Parathyroid adenoma (tissue), 2 donors: ENCODE measurements around the gene SYNPO2.

Source experiments
- H2AFZ ChIP-seq: fragments of 300-600 bp; sonication (generic); one replicate; pipeline ENCODE4 v1.7.0; 2017; ENCODE audit warnings: antibody characterized with exemption, mild to moderate bottlenecking
- H3K27ac ChIP-seq: fragments of 300-600 bp; sonication (generic); one replicate; pipeline ENCODE4 v1.7.0; 2017
- H3K27me3 ChIP-seq: fragments of 300-600 bp; sonication (generic); one replicate; pipeline ENCODE4 v1.7.0; 2017; ENCODE audit warnings: low read length; ENCODE audit not compliant: control insufficient read depth, insufficient read depth
- H3K36me3 ChIP-seq: fragments of 300-600 bp; sonication (generic); one replicate; pipeline ENCODE4 v1.7.0; 2017; ENCODE audit warnings: low read length; ENCODE audit not compliant: control insufficient read depth, insufficient read depth
- H3K4me1 ChIP-seq: fragments of 300-600 bp; sonication (generic); one replicate; pipeline ENCODE4 v1.7.0; 2017; ENCODE audit warnings: control low read depth
- H3K4me2 ChIP-seq: fragments of 300-600 bp; sonication (generic); one replicate; pipeline ENCODE4 v1.7.0; 2017; ENCODE audit warnings: low read length
- H3K4me3 ChIP-seq: fragments of 300-600 bp; sonication (generic); one replicate; pipeline ENCODE4 v1.7.0; 2017; ENCODE audit warnings: low read depth, low read length
- H3K79me2 ChIP-seq: fragments of 300-600 bp; sonication (generic); one replicate; pipeline ENCODE4 v1.7.0; 2017; ENCODE audit warnings: control low read depth
- H3K9ac ChIP-seq: fragments of 300-600 bp; sonication (generic); one replicate; pipeline ENCODE4 v1.7.0; 2017; ENCODE audit warnings: mild to moderate bottlenecking
- H3K9me3 ChIP-seq: fragments of 300-600 bp; sonication (generic); one replicate; pipeline ENCODE4 v1.7.0; 2017; ENCODE audit warnings: low read length; ENCODE audit not compliant: control insufficient read depth
- CTCF ChIP-seq: fragments of 300-600 bp; sonication (generic); IDR thresholded peaks from one replicate; pipeline ENCODE4 v1.7.0; 2017; ENCODE audit warnings: antibody characterized with exemption, mild to moderate bottlenecking
- donor health status: primary hyperparathyroidism.

Gene SYNPO2

GRCh38 chr4:119024102-119024501 is 135.4 kb downstream of the SYNPO2 start:
- Histone ChIP-seq H3K4me3 (no peak overlapping the region), H3K9ac (no peak overlapping the region), H3K27me3 (no peaks in the 10 kb centered on the region), H3K79me2 (no peaks in the 10 kb centered on the region), H3K9me3 (no peaks in the 10 kb centered on the region), H3K27ac (no peak overlapping the region), H3K36me3 (no peaks in the 10 kb centered on the region), H3K4me2 (no peak overlapping the region), H2AFZ (no peak overlapping the region), H3K4me1 (no peaks in the 10 kb centered on the region)
- no peak for TF ChIP-seq CTCF

- Histone ChIP-seq H3K27ac (peak overlapping the region; percentile 42), H3K4me1 (no peaks in the 10 kb centered on the region)
Observed at GRCh38 chr4:119025420-119025819, 136.8 kb downstream of the SYNPO2 start.

GRCh38 chr4:119025916-119026661 is 137.4 kb downstream of the SYNPO2 start:
- H3K9ac ChIP-seq, result no peak overlapping the region
- H3K79me2 ChIP-seq, result no peaks in the 10 kb centered on the region
- H3K4me1 ChIP-seq, result no peaks in the 10 kb centered on the region
- peak overlapping the region; percentile 13 for H3K4me2 ChIP-seq
- TF ChIP-seq CTCF, result no peak
- H3K27me3 ChIP-seq, result no peaks in the 10 kb centered on the region
- H3K36me3 ChIP-seq, result no peaks in the 10 kb centered on the region
- H2AFZ ChIP-seq, result no peak overlapping the region
- H3K9me3 ChIP-seq, result no peaks in the 10 kb centered on the region
- no peak overlapping the region for H3K4me3 ChIP-seq
- peak overlapping the region; percentile 42 for H3K27ac ChIP-seq

More at GRCh38 chr4:119025420-119025819, 136.8 kb downstream of the SYNPO2 start:
- no peak overlapping the region for H3K4me3 ChIP-seq
- no peaks in the 10 kb centered on the region for H3K36me3 ChIP-seq
- no peaks in the 10 kb centered on the region for H3K27me3 ChIP-seq
- no peaks in the 10 kb centered on the region for H3K79me2 ChIP-seq
- no peak for TF ChIP-seq CTCF
- H2AFZ ChIP-seq, result no peak overlapping the region
- no peak overlapping the region for H3K9ac ChIP-seq
- H3K9me3 ChIP-seq, result no peaks in the 10 kb centered on the region
- peak overlapping the region; percentile 13 for H3K4me2 ChIP-seq

- H3K27me3 ChIP-seq, result no peaks in the 10 kb centered on the region
- H3K27ac ChIP-seq, result no peak overlapping the region
- no peak overlapping the region for H2AFZ ChIP-seq
- H3K9me3 ChIP-seq, result no peaks in the 10 kb centered on the region
- no peaks in the 10 kb centered on the region for H3K36me3 ChIP-seq
- no peak overlapping the region for H3K4me2 ChIP-seq
- no peak overlapping the region for H3K4me3 ChIP-seq
- no peaks in the 10 kb centered on the region for H3K4me1 ChIP-seq
- no peak for TF ChIP-seq CTCF
- H3K79me2 ChIP-seq, result no peaks in the 10 kb centered on the region
- H3K9ac ChIP-seq, result no peak overlapping the region
Observed at GRCh38 chr4:119026662-119027444, 138.2 kb downstream of the SYNPO2 start.
